GM12873 (cell line): ENCODE measurements around the gene ZNF451.

Experiments
- TF ChIP-seq, protein P1 (sequence below): IDR thresholded peaks from 2 replicates; pipeline ENCODE4 v1.5.1; 2012; ENCODE audit warnings: low read depth, mild to moderate bottlenecking, moderate library complexity, low read length, control low read depth; ENCODE audit not compliant: insufficient read depth; ENCODE audit errors: missing control alignments

Gene ZNF451

DNA sequence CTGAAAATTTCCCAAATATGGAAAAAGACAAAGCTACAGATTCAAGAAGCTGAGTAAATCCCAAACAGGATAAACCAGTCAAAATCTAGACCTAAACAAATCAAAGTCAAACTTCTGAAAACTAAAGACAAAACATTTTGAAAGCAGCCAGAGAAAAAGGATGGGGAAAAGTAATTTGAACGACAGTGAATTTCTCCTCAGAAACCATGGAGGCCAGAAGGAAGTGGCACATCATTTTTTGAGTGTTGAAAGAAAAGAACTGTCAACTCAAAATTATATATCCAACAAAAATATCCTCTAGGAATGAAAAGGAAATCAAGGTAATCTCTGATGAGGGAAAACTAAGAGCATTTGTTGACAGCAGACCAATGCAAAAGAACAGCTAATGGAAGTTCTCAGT, 125.3 kb downstream of the ZNF451 start:
- TF ChIP-seq, protein P1, sequence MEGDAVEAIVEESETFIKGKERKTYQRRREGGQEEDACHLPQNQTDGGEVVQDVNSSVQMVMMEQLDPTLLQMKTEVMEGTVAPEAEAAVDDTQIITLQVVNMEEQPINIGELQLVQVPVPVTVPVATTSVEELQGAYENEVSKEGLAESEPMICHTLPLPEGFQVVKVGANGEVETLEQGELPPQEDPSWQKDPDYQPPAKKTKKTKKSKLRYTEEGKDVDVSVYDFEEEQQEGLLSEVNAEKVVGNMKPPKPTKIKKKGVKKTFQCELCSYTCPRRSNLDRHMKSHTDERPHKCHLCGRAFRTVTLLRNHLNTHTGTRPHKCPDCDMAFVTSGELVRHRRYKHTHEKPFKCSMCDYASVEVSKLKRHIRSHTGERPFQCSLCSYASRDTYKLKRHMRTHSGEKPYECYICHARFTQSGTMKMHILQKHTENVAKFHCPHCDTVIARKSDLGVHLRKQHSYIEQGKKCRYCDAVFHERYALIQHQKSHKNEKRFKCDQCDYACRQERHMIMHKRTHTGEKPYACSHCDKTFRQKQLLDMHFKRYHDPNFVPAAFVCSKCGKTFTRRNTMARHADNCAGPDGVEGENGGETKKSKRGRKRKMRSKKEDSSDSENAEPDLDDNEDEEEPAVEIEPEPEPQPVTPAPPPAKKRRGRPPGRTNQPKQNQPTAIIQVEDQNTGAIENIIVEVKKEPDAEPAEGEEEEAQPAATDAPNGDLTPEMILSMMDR, result no peak

DNA sequence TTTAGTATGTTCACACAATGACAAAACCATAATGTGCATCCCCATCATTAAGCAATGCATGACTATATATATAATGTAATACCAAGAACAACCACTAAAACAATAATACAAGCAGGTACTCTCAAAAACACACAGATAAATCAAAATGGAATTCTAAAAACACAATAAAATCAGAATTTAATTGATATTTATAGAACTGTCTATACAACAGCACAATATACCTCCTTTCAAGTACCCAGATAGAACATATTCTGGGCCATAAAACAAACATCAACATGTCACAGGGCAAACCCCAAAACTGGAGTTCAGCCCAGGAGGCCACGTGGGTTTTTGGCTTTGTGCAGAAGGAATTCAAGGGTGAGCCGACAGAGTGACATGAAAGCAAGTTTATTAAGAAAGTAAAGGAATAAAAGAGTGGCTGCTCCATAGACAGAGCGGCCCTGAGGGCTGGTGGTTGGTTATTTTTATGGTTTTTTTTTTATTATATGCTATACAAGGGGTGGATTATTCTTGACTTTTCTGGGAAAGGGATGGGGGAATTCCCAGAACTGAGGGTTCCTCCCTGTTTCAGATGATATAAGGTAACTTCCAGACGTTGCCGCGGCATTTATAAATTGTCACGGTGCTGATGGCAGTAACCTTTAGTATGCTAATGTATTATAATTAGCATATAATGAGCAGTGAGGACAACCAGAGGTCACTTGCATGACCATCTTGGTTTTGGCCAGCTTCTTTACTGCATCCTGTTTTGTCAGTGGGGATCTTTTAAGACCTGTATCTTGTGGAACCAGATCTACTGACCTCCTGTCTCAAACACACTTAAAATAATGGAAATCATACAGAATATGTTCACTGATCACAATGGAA, 126.5 kb downstream of the ZNF451 start:
- TF ChIP-seq, protein P1, result peak; percentile 13

DNA sequence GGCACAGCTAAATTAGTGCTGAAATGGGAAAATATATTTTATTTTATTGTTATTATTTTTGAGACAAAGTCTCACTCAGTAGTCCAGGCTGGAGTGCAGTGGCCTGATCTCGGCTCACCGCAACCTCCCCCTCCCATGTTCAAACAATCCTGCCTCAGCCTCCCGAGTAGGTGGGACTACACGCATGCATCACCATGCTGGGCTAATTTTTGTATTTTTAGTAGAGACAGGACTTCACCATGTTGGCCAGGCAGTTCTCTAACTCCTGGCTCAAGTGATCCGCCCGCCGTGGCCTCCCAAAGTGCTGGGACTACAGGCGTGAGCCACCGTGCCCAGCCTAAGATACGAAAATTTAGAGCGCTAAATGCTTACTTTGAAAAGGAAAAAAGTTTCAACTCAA, 127.3 kb downstream of the ZNF451 start:
- TF ChIP-seq, protein P1, result no peak
